MCF 10A (cell line): ENCODE data around the gene TNK2. TPM values are rescaled to one million over a fixed set of nuclear protein-coding genes. Genes with fewer than 3 reads are reported as not detected.

Source experiments
- BruUV-seq: library from RNA; stranded (reverse); fragments of 400-500 nt; replicated peaks from 2 replicates; lab custom pipeline; 2021; lab: Mats Ljungman, UMichigan
- CTCF ChIA-PET: fragments of 300-600 bp; sonication (Branson Sonifier 250); formaldehyde crosslinking; extraction: SDS; loops from one replicate; lab custom pipeline; 2021; ENCODE audit warnings: antibody characterized with exemption, inconsistent platforms; lab: Yijun Ruan, JAX
- POLR2A ChIA-PET: fragments of 300-600, 350-650 bp; sonication (Branson Sonifier 250); formaldehyde crosslinking; extraction: SDS; loops from one replicate; lab custom pipeline; 2020; ENCODE audit warnings: antibody characterized with exemption, inconsistent platforms; lab: Yijun Ruan, JAX
- DNase-seq: peaks from one replicate; pipeline ENCODE4 v3.0.0-alpha.2; 2018; ENCODE audit not compliant: unreplicated experiment
- H3K27ac Mint-ChIP-seq: one replicate; pipeline ENCODE4 v1.8.0; 2022; ENCODE audit warnings: mild to moderate bottlenecking, low read depth, mixed read lengths; ENCODE audit not compliant: unreplicated experiment
- H3K27me3 Mint-ChIP-seq: one replicate; pipeline ENCODE4 v1.8.0; 2022; ENCODE audit warnings: mixed read lengths; ENCODE audit not compliant: insufficient read depth, unreplicated experiment
- H3K36me3 Mint-ChIP-seq: one replicate; pipeline ENCODE4 v1.8.0; 2022; ENCODE audit warnings: mild to moderate bottlenecking, moderate library complexity, mixed read lengths; ENCODE audit not compliant: insufficient read depth, unreplicated experiment
- H3K4me1 Mint-ChIP-seq: one replicate; pipeline ENCODE4 v1.8.0; 2022; ENCODE audit warnings: mixed read lengths; ENCODE audit not compliant: insufficient read depth, unreplicated experiment
- H3K4me3 Mint-ChIP-seq: one replicate; pipeline ENCODE4 v1.8.0; 2022; ENCODE audit warnings: mild to moderate bottlenecking, moderate library complexity, mixed read lengths; ENCODE audit not compliant: unreplicated experiment
- H3K9me3 Mint-ChIP-seq: one replicate; pipeline ENCODE4 v1.8.0; 2022; ENCODE audit warnings: mixed read lengths; ENCODE audit not compliant: unreplicated experiment
- CTCF ChIP-seq: fragments of 200-600 bp; IDR thresholded peaks from one replicate; pipeline ENCODE4 v1.8.0; 2022; ENCODE audit warnings: antibody characterized with exemption, mild to moderate bottlenecking; ENCODE audit not compliant: unreplicated experiment
- intact Hi-C: fragments of 100-400 bp; cut with micrococcal nuclease; formaldehyde crosslinking; loops from 2 replicates; pipeline ENCODE4 v1.14.1; 2022
- total RNA-seq: library from RNA; stranded (reverse); gene quantifications from 2 replicates; pipeline ENCODE4 v1.2.3, GENCODE V29; 2022

The TNK2 gene
- total RNA-seq, 1 experiment from 2014 or later, result 75.8 TPM

- POLR2A ChIA-PET, result no interaction called here
- Mint-ChIP-seq H3K4me1 (no peaks in the 10 kb centered on the region), H3K4me3 (no peak overlapping the region), H3K27ac (no peak overlapping the region), H3K36me3 (no peaks in the 10 kb centered on the region), H3K9me3 (no peaks in the 10 kb centered on the region), H3K27me3 (peaks cover 41% of the 10 kb centered on the region)
- intact Hi-C loops, result no loop called here
- DNase-seq, result no peak
- TF ChIP-seq CTCF, result no peak
- CTCF ChIA-PET, result interaction anchor here (1.3 to 1.6 kb wide), 2 partner anchors 17 to 23 kb away, joined by 5 read pairs; no protein-coding TSS in a partner anchor
- BruUV-seq, result no TSS peak
These were observed 72.6 kb downstream of the TNK2 start for GRCh38 chr3:195835791-195836190.

DNA sequence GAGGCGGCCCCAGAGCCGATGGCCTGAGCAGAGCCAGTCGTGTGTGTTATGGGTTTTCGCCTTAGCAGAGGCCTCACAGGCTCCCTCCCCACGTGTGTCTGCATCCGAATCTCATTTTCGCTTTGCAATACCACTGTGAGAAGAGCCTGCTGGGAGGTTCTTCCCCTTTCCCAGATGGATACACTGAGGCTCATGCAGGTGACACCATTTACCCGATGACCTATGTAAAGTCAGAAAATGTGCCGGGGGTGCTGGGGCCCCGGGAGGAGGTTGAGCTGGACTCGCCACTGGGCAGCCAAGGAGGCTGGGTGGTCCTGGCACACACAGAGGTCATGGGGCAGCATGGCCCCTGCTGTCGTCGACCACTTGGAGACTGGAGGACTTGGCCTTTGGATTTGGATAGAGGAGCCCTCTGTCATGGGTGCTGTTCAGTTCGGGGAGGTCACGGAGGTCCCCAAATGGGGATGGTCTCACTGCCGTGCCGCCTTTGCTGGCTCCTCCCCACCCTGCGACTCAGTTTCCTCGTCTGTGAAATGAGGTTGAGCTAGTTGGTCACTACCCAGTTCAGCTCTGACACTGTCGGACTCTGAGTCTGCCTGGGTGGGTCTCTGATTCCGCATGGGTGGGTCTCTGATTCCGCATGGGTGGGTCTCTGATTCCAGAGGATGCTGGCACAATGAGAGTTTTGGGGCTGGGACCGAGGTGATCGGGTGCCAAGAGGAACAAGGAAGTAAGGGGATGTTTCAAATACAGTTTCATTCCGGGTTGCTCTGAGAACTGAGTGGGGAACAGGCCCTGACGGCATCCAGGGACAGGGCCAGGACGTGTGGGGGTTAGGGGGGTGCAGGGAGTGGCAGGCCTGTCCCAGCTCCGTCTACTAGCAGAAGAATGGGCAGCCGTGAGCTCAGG lies 73.4 kb downstream of the TNK2 start:
- no peak overlapping the region for H3K27ac Mint-ChIP-seq
- no peaks in the 10 kb centered on the region for H3K4me1 Mint-ChIP-seq

DNA sequence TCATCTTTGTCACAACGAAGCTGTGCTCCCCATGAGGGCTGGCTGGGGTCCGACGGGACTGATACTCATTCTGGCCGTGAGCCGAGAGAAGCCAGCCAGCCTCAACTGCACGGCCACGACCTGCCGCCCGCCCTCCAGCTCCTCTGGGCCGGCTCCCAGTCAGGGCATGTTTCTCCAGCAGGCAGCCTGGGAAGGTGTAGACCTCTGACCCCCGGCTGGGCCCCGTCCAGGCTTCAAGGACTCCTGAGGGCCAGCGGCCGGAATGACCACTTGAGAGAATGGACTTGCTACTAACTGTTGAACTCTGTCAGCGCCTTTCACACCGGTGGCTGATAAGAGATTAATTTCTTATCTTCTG lies 78.5 kb downstream of the TNK2 start:
- ChIA-PET POLR2A (no interaction called here), CTCF (interaction anchor here (3.1 kb wide), 1 partner anchor 20 kb away, joined by 13 read pairs; no protein-coding TSS in a partner anchor)
- Mint-ChIP-seq H3K4me3 (no peak overlapping the region), H3K27ac (no peak overlapping the region), H3K27me3 (no peaks in the 10 kb centered on the region), H3K9me3 (no peaks in the 10 kb centered on the region), H3K4me1 (no peaks in the 10 kb centered on the region), H3K36me3 (no peaks in the 10 kb centered on the region)
- intact Hi-C loops, result no loop called here
- no peak for TF ChIP-seq CTCF
- no TSS peak for BruUV-seq
- DNase-seq, result no peak

More for the DNA sequence above, 73.4 kb downstream of the TNK2 start:
- POLR2A ChIA-PET, result no interaction called here
- TF ChIP-seq CTCF, result no peak
- intact Hi-C loops, result no loop called here
- H3K36me3 Mint-ChIP-seq, result no peaks in the 10 kb centered on the region
- H3K9me3 Mint-ChIP-seq, result no peaks in the 10 kb centered on the region
- BruUV-seq, result no TSS peak
- no peak for DNase-seq
- peaks cover 41% of the 10 kb centered on the region for H3K27me3 Mint-ChIP-seq
- H3K4me3 Mint-ChIP-seq, result no peak overlapping the region
- CTCF ChIA-PET, result interaction anchor here (1.3 to 1.6 kb wide), 2 partner anchors 18 to 24 kb away, joined by 5 read pairs; no protein-coding TSS in a partner anchor

DNA sequence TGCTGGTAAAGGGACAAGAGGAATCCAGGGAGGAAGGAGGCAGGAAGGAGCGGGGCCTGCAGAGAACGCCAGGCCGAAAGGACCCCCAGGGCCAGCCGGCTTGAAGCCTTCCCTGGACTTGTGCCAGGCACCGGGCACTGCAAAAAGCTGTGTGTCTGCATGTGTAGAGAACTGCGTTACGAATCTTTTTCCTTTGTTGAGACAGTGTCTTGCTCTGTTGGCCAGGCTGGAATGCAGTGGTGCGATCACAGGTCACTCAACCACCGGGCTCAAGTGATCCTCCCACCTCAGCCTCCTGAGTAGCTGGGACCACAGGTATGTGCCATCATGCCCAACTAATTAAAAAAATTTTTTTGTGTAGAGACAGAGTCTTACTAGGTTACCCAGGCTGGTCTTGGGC lies 79.6 kb downstream of the TNK2 start:
- CTCF ChIA-PET, result interaction anchor here (3.1 kb wide), 1 partner anchor 21 kb away, joined by 13 read pairs; no protein-coding TSS in a partner anchor
- no peak overlapping the region for H3K27ac Mint-ChIP-seq
- peaks cover under 1% of the 10 kb centered on the region for H3K36me3 Mint-ChIP-seq

More for the DNA sequence above, 79.6 kb downstream of the TNK2 start:
- BruUV-seq, result no TSS peak
- Mint-ChIP-seq H3K4me3 (no peak overlapping the region), H3K27me3 (no peaks in the 10 kb centered on the region), H3K9me3 (no peaks in the 10 kb centered on the region), H3K4me1 (peaks cover 3% of the 10 kb centered on the region)
- POLR2A ChIA-PET, result no interaction called here
- intact Hi-C loops, result no loop called here
- DNase-seq, result no peak
- no peak for TF ChIP-seq CTCF
